Mucosa of stomach (tissue), 1 donor: ENCODE data around the gene FKBP6.

ENCODE experiments used
- H3K27me3 ChIP-seq: one replicate; pipeline ENCODE4 v1.7.0; 2013; ENCODE audit warnings: mild to moderate bottlenecking, low read length; ENCODE audit not compliant: control insufficient read depth, insufficient read depth
- H3K36me3 ChIP-seq: one replicate; pipeline ENCODE4 v1.7.0; 2013; ENCODE audit warnings: low read length; ENCODE audit not compliant: control insufficient read depth, insufficient read depth
- H3K4me1 ChIP-seq: one replicate; pipeline ENCODE4 v1.7.0; 2013; ENCODE audit warnings: mild to moderate bottlenecking, low read length; ENCODE audit not compliant: control insufficient read depth, insufficient read depth
- H3K4me3 ChIP-seq: one replicate; pipeline ENCODE4 v1.7.0; 2013; ENCODE audit warnings: low read length
- H3K9ac ChIP-seq: one replicate; pipeline ENCODE4 v1.7.0; 2013; ENCODE audit warnings: mild to moderate bottlenecking, low read length, moderate library complexity
- H3K9me3 ChIP-seq: one replicate; pipeline ENCODE4 v1.7.0; 2013; ENCODE audit warnings: mild to moderate bottlenecking, low read length, moderate library complexity; ENCODE audit not compliant: control insufficient read depth
- donor health status: Pancreatic carcinoma.

Gene FKBP6

GRCh38 chr7:73328696-73329095, 735 bp downstream of the FKBP6 start:
- Histone ChIP-seq H3K27me3 (no peaks in the 10 kb centered on the region), H3K9me3 (no peaks in the 10 kb centered on the region), H3K36me3 (no peaks in the 10 kb centered on the region), H3K9ac (no peak overlapping the region), H3K4me1 (peaks cover 8% of the 10 kb centered on the region), H3K4me3 (no peak overlapping the region)

- Histone ChIP-seq H3K4me1 (no peaks in the 10 kb centered on the region), H3K9me3 (no peaks in the 10 kb centered on the region), H3K9ac (no peak overlapping the region), H3K36me3 (no peaks in the 10 kb centered on the region), H3K27me3 (no peaks in the 10 kb centered on the region), H3K4me3 (no peak overlapping the region)
Measured at GRCh38 chr7:73329861-73330581, 2.1 kb downstream of the FKBP6 start.

DNA sequence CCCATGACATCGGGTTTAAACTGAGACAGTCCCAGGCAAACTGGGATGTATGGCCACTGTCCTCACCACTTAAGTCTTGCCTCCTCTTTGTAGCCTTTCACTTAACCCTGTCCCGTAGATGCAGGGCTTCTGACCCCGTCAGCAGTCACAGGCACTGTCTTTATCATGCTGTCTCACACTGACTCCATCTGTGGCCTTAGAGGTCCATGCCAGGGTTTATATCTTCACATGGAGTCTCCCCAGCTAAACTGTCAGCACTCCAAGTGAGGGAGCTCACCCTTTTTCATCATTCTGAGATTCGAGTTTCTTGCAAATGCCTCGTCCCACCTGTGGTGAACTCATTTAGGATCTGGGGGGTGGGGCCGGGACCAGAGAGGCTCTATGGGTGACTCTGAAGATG, 2.8 kb downstream of the FKBP6 start:
- no peaks in the 10 kb centered on the region for H3K4me1 ChIP-seq
- no peaks in the 10 kb centered on the region for H3K27me3 ChIP-seq
- no peaks in the 10 kb centered on the region for H3K36me3 ChIP-seq
- H3K9ac ChIP-seq: no peak overlapping the region
- no peaks in the 10 kb centered on the region for H3K9me3 ChIP-seq
- H3K4me3 ChIP-seq: no peak overlapping the region

GRCh38 chr7:73332447-73332846, 4.5 kb downstream of the FKBP6 start:
- Histone ChIP-seq H3K36me3 (no peaks in the 10 kb centered on the region), H3K4me1 (no peaks in the 10 kb centered on the region), H3K27me3 (no peaks in the 10 kb centered on the region), H3K4me3 (no peak overlapping the region), H3K9me3 (no peaks in the 10 kb centered on the region), H3K9ac (no peak overlapping the region)

DNA sequence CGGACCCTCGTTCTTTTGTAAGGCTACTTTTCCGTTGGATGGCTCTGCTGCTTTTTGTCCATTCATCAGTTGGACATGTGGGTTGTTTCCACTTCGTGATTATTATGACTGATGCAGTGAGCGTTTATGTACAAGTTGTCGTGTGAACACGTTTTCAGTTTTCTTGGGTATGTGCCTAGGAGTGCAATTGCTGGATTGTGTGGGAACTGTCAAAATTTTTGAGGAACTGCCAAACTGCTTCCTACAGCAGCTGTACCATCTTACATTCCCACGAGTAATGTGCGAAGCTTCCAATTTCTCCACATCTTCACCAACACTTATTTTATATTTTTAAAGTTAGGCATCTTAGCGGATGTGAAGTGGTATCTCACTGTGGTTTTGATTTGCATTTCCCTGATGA, 10.4 kb downstream of the FKBP6 start:
- Histone ChIP-seq H3K9ac (no peak overlapping the region), H3K27me3 (no peaks in the 10 kb centered on the region), H3K4me1 (no peaks in the 10 kb centered on the region)

GRCh38 chr7:73340514-73340913, 12.6 kb downstream of the FKBP6 start:
- Histone ChIP-seq H3K9me3 (no peaks in the 10 kb centered on the region), H3K4me1 (no peaks in the 10 kb centered on the region), H3K4me3 (no peak overlapping the region), H3K27me3 (no peaks in the 10 kb centered on the region), H3K36me3 (no peaks in the 10 kb centered on the region), H3K9ac (no peak overlapping the region)

More for the DNA sequence above, 10.4 kb downstream of the FKBP6 start:
- no peaks in the 10 kb centered on the region for H3K9me3 ChIP-seq
- no peak overlapping the region for H3K4me3 ChIP-seq
- no peaks in the 10 kb centered on the region for H3K36me3 ChIP-seq

GRCh38 chr7:73341877-73342276, 13.9 kb downstream of the FKBP6 start:
- H3K9me3 ChIP-seq: no peaks in the 10 kb centered on the region

GRCh38 chr7:73342645-73343044, 14.7 kb downstream of the FKBP6 start:
- Histone ChIP-seq H3K9me3 (no peaks in the 10 kb centered on the region), H3K4me1 (no peaks in the 10 kb centered on the region), H3K36me3 (no peaks in the 10 kb centered on the region), H3K9ac (no peak overlapping the region), H3K27me3 (no peaks in the 10 kb centered on the region), H3K4me3 (no peak overlapping the region)

More at GRCh38 chr7:73341877-73342276, 13.9 kb downstream of the FKBP6 start:
- H3K27me3 ChIP-seq: no peaks in the 10 kb centered on the region
- H3K36me3 ChIP-seq: no peaks in the 10 kb centered on the region
- no peak overlapping the region for H3K4me3 ChIP-seq
- H3K4me1 ChIP-seq: no peaks in the 10 kb centered on the region
- H3K9ac ChIP-seq: no peak overlapping the region

DNA sequence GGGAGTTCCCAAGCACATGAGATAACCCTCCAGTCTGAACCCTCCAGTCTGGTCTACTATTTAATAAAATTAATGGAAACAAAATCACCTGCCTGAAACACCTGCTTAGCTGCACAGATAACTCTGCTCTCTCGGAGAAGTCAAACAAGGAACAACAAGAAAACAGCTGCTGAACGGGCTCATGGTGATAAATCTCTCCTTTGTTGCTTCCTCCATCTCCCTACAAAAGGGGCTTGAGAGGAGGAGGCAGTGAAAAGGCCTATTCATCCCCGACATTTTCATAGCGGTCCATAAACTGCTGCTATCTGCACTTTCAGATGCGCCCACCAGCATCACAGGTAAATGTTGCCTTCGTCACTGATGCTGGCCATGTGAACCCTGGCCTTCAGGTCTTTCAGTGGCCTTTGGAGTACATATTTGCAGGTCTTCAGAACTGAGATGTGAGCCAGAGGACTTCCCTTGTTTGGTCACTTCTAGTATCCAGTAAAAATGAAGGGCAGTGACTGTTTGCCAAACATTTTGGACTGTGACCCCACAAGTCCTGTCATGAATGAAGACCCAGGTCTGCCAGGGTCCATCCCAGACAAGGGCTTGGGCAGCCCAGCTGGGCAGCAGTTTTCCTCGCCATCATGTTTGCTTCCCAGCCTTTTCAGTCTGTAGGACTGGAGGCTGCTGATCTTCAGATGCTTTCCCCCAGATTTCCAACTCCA, 15.9 kb downstream of the FKBP6 start:
- Histone ChIP-seq H3K36me3 (no peaks in the 10 kb centered on the region), H3K9ac (no peak overlapping the region), H3K9me3 (no peaks in the 10 kb centered on the region), H3K27me3 (no peaks in the 10 kb centered on the region), H3K4me3 (no peak overlapping the region), H3K4me1 (no peaks in the 10 kb centered on the region)

- Histone ChIP-seq H3K9ac (no peak overlapping the region), H3K36me3 (no peaks in the 10 kb centered on the region), H3K9me3 (no peaks in the 10 kb centered on the region), H3K4me3 (no peak overlapping the region), H3K4me1 (no peaks in the 10 kb centered on the region), H3K27me3 (no peaks in the 10 kb centered on the region)
Measured at GRCh38 chr7:73345538-73345937, 17.6 kb downstream of the FKBP6 start.

DNA sequence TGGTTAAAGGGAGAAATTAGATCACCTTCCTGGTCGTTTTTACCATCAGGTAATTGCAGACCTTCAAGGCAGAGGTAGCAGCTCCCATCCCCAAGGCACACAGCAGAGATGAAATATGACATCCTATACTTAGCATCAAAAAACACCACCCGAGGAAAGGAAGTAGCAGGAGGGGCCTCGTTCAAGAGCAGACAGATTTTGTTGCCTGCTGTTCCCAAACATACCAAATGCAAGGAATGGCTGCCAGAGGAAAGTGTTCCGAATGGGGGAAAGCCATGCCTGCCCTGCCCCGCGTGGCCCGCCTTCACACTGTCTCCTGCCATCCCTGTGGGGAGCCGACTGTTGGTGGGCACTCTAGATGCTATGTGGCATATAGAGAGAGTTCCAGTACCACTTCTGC, 18.0 kb downstream of the FKBP6 start:
- H3K27me3 ChIP-seq: no peaks in the 10 kb centered on the region
- no peaks in the 10 kb centered on the region for H3K9me3 ChIP-seq
- H3K4me3 ChIP-seq: no peak overlapping the region
- no peak overlapping the region for H3K9ac ChIP-seq
- no peaks in the 10 kb centered on the region for H3K36me3 ChIP-seq
- H3K4me1 ChIP-seq: no peaks in the 10 kb centered on the region

- Histone ChIP-seq H3K36me3 (no peaks in the 10 kb centered on the region), H3K4me1 (no peaks in the 10 kb centered on the region), H3K9me3 (no peaks in the 10 kb centered on the region), H3K27me3 (no peaks in the 10 kb centered on the region), H3K4me3 (no peak overlapping the region), H3K9ac (no peak overlapping the region)
Measured at GRCh38 chr7:73349763-73350162, 21.8 kb downstream of the FKBP6 start.
